ENCODE data around the gene GIT2. TPM values are rescaled to one million over a fixed set of nuclear protein-coding genes. Genes with fewer than 3 reads are reported as not detected.

The GIT2 gene
- total RNA-seq, 1 donor from 2014 or later, result 38.4 TPM

GRCh38 chr12:109910969-109911348 lies 85.2 kb downstream of the GIT2 start:
- no peaks in the 10 kb centered on the region for H3K27me3 Mint-ChIP-seq

GRCh38 chr12:109910254-109910968 lies 85.8 kb downstream of the GIT2 start:
- Mint-ChIP-seq H3K9me3 (no peaks in the 10 kb centered on the region), H3K27ac (no peak overlapping the region), H3K27me3 (no peaks in the 10 kb centered on the region), H3K4me1 (ENCODE audit: unreplicated experiment) (no peaks in the 10 kb centered on the region), H3K4me3 (no peak overlapping the region), H3K36me3 (peaks cover 15% of the 10 kb centered on the region)
- DNase-seq (ENCODE audit: extremely low spot score, unreplicated experiment), result no peak
- no peak for TF ChIP-seq CTCF (conservative IDR thresholded peaks at IDR 0.05)

More at GRCh38 chr12:109910969-109911348, 85.2 kb downstream of the GIT2 start:
- Mint-ChIP-seq H3K36me3 (peaks cover 18% of the 10 kb centered on the region), H3K4me1 (ENCODE audit: unreplicated experiment) (no peaks in the 10 kb centered on the region), H3K27ac (no peak overlapping the region), H3K4me3 (no peak overlapping the region), H3K9me3 (no peaks in the 10 kb centered on the region)
- TF ChIP-seq CTCF (conservative IDR thresholded peaks at IDR 0.05), result peak; percentile 52
- no peak for DNase-seq (ENCODE audit: extremely low spot score, unreplicated experiment)

GRCh38 chr12:109905301-109905700 lies 90.9 kb downstream of the GIT2 start:
- H3K36me3 Mint-ChIP-seq, result peaks cover 14% of the 10 kb centered on the region
- peaks cover 13% of the 10 kb centered on the region for H3K4me1 Mint-ChIP-seq (ENCODE audit: unreplicated experiment)
- H3K27ac Mint-ChIP-seq, result no peak overlapping the region
- TF ChIP-seq CTCF (conservative IDR thresholded peaks at IDR 0.05), result no peak
- no peak overlapping the region for H3K4me3 Mint-ChIP-seq
- no peaks in the 10 kb centered on the region for H3K27me3 Mint-ChIP-seq
- no peak for DNase-seq (ENCODE audit: extremely low spot score, unreplicated experiment)
- H3K9me3 Mint-ChIP-seq, result no peaks in the 10 kb centered on the region

GRCh38 chr12:109902891-109903418 lies 93.2 kb downstream of the GIT2 start:
- no peak overlapping the region for H3K4me3 Mint-ChIP-seq
- no peak for TF ChIP-seq CTCF (conservative IDR thresholded peaks at IDR 0.05)
- H3K27me3 Mint-ChIP-seq, result no peaks in the 10 kb centered on the region
- no peak for DNase-seq (ENCODE audit: extremely low spot score, unreplicated experiment)
- no peak overlapping the region for H3K27ac Mint-ChIP-seq
- H3K9me3 Mint-ChIP-seq, result no peaks in the 10 kb centered on the region
- H3K36me3 Mint-ChIP-seq, result peaks cover 4% of the 10 kb centered on the region
- peaks cover 17% of the 10 kb centered on the region for H3K4me1 Mint-ChIP-seq (ENCODE audit: unreplicated experiment)

GRCh38 chr12:109900752-109901580 lies 95.2 kb downstream of the GIT2 start:
- TF ChIP-seq CTCF (conservative IDR thresholded peaks at IDR 0.05), result no peak
- no peak for DNase-seq (ENCODE audit: extremely low spot score, unreplicated experiment)
- Mint-ChIP-seq H3K36me3 (peaks cover 4% of the 10 kb centered on the region), H3K27ac (peak overlapping the region; percentile 89), H3K4me3 (peak overlapping the region; percentile 93), H3K27me3 (no peaks in the 10 kb centered on the region), H3K9me3 (no peaks in the 10 kb centered on the region), H3K4me1 (ENCODE audit: unreplicated experiment) (peaks cover 17% of the 10 kb centered on the region)

All from type B pancreatic cell (in vitro differentiated cells).